ENCODE measurements around the gene TIMP3.

GRCh38 chr22:32802237-32802765 is 796 bp downstream of the TIMP3 start:
- TF ChIP-seq CTCF (conservative IDR thresholded peaks at IDR 0.05 in 1 of 2, IDR thresholded peaks at IDR 0.05 in 1 of 2; ENCODE audit: extremely low read depth in 1 of 2, insufficient read depth in 1 of 2, low read depth in 1 of 2, low read length in 2 of 2) = no peak
- TF ChIP-seq EZH2 (IDR thresholded peaks at IDR 0.05; ENCODE audit: borderline replicate concordance, low read length) = no peak
